A549 (cell line): ENCODE data around the gene GMDS. TPM values are rescaled to one million over a fixed set of nuclear protein-coding genes. Genes with fewer than 3 reads are reported as not detected.

Experiments
- ATAC-seq, 2 experiments: fragments of 200-7000 bp in 1 of 2; fragments of >200 bp in 1 of 2; cut with Nextera tagmentation in 1 of 2; cut with Tn5 transposase in 1 of 2; 3 replicates each; pipeline versions ENCODE4 v1.8.0 to v1.9.1; 2018 to 2020; ENCODE audit warnings: mild to moderate bottlenecking in 1 of 2, moderate library complexity in 1 of 2
- CTCF ChIA-PET: fragments of 300-600 bp; sonication (Branson Sonifier 250); formaldehyde crosslinking; extraction: SDS; loops from one replicate; lab custom pipeline; 2021; ENCODE audit warnings: antibody characterized with exemption, inconsistent platforms; lab: Yijun Ruan, JAX
- POLR2A ChIA-PET: fragments of 350-600 bp; formaldehyde crosslinking; extraction: SDS; loops from one replicate; lab custom pipeline; 2021; ENCODE audit warnings: antibody characterized with exemption, inconsistent platforms; lab: Yijun Ruan, JAX
- DNase-seq, 2 experiments: peaks; one replicate each; pipeline versions ENCODE4 v3.0.0 to v3.0.0-alpha.2; 2011 to 2016; ENCODE audit warnings: low read depth in 1 of 2, low spot score in 1 of 2
- FAIRE-seq: peaks from 2 replicates; lab custom pipeline; 2011; peaks lifted over from hg19 to GRCh38; lab: Jason Lieb, UNC
- H3K27ac ChIP-seq, 2 experiments: fragments of >200 bp; sonication (Bioruptor Twin); formaldehyde crosslinking; 3 replicates each; pipeline ENCODE4 v1.5.1; 2016 to 2017
- H3K4me1 ChIP-seq: fragments of >200 bp; sonication (Bioruptor Twin); formaldehyde crosslinking; 3 replicates; pipeline ENCODE4 v1.6.1; 2016
- H3K4me2 ChIP-seq: fragments of >200 bp; sonication (Bioruptor Twin); formaldehyde crosslinking; 3 replicates; pipeline ENCODE4 v1.6.1; 2016
- H3K4me3 ChIP-seq: fragments of >200 bp; sonication (Bioruptor Twin); formaldehyde crosslinking; 3 replicates; pipeline ENCODE4 v1.5.1; 2016
- H3K9me3 ChIP-seq: fragments of >200 bp; sonication (Bioruptor Twin); formaldehyde crosslinking; 3 replicates; pipeline ENCODE4 v1.6.1; 2016
- BCL3 ChIP-seq: fragments of >200 bp; sonication (Bioruptor Twin); formaldehyde crosslinking; IDR thresholded peaks from 3 replicates; pipeline ENCODE4 v1.6.1; 2016
- BHLHE40 ChIP-seq: IDR thresholded peaks from 2 replicates; pipeline ENCODE4 v1.6.1; 2012; ENCODE audit warnings: low read depth, low read length, inconsistent platforms
- CBX8 ChIP-seq: fragments of 200-600 bp; sonication (generic); IDR thresholded peaks from 2 replicates; pipeline ENCODE4 v1.6.1; 2016
- CHD2 ChIP-seq: fragments of 150-350 bp; IDR thresholded peaks from 2 replicates; pipeline ENCODE4 v1.6.1; 2014; ENCODE audit warnings: low read length; ENCODE audit not compliant: partially characterized antibody
- CHD4 ChIP-seq: fragments of 200-600 bp; sonication (generic); IDR thresholded peaks from 2 replicates; pipeline ENCODE4 v1.6.1; 2016; ENCODE audit warnings: antibody characterized with exemption, mild to moderate bottlenecking, borderline replicate concordance
- CTCF ChIP-seq: fragments of >200 bp; sonication (Bioruptor Twin); formaldehyde crosslinking; IDR thresholded peaks from 3 replicates; pipeline ENCODE4 v1.5.1; 2016
- ESRRA ChIP-seq: fragments of 150-350 bp; IDR thresholded peaks from 2 replicates; pipeline ENCODE4 v1.6.1; 2014; ENCODE audit warnings: mild to moderate bottlenecking, low read length, borderline replicate concordance
- HOXA7 ChIP-seq: fragments of 250-450 bp; sonication (Bioruptor Pico); IDR thresholded peaks from 2 replicates; pipeline ENCODE4 v1.5.0; 2020; ENCODE audit warnings: mild to moderate bottlenecking, moderate library complexity
- HOXB5 ChIP-seq: fragments of 250-450 bp; sonication (Bioruptor Pico); IDR thresholded peaks from 2 replicates; pipeline ENCODE4 v1.5.0; 2020; ENCODE audit warnings: mild to moderate bottlenecking, moderate library complexity
- JUN ChIP-seq, 2 experiments: fragments of >200 bp; sonication (Bioruptor Twin); formaldehyde crosslinking; IDR thresholded peaks; 2 replicates in 1 of 2; 3 replicates in 1 of 2; pipeline ENCODE4 v1.6.1; 2016 to 2017
- JUNB ChIP-seq: fragments of >200 bp; sonication (Bioruptor Twin); formaldehyde crosslinking; IDR thresholded peaks from 2 replicates; pipeline ENCODE4 v1.6.1; 2016
- KDM1A ChIP-seq: fragments of 200-600 bp; sonication (generic); IDR thresholded peaks from 2 replicates; pipeline ENCODE4 v1.6.1; 2016; ENCODE audit warnings: low read depth, mild to moderate bottlenecking
- MAX ChIP-seq: IDR thresholded peaks from 2 replicates; pipeline ENCODE4 v1.6.1; 2012
- NFE2L2 ChIP-seq: fragments of 150-350 bp; conservative IDR thresholded peaks from 2 replicates; pipeline ENCODE4 v1.6.1; 2014; ENCODE audit warnings: low read length
- NPAS2 ChIP-seq: fragments of 250-450 bp; sonication (Bioruptor Pico); IDR thresholded peaks from 2 replicates; pipeline ENCODE4 v1.8.0; 2022; ENCODE audit warnings: mild to moderate bottlenecking, moderate library complexity, borderline replicate concordance
- PBX3 ChIP-seq: IDR thresholded peaks from 2 replicates; pipeline ENCODE4 v1.6.1; 2012
- PHF8 ChIP-seq: fragments of 200-600 bp; sonication (generic); IDR thresholded peaks from 2 replicates; pipeline ENCODE4 v1.6.1; 2016; ENCODE audit warnings: low read depth, mild to moderate bottlenecking, antibody characterized with exemption, moderate library complexity, borderline replicate concordance
- REST ChIP-seq: fragments of 200-600 bp; sonication (generic); IDR thresholded peaks from 2 replicates; pipeline ENCODE4 v1.6.1; 2016; ENCODE audit warnings: antibody characterized with exemption, mild to moderate bottlenecking, moderate library complexity
- RNF2 ChIP-seq: fragments of 200-600 bp; sonication (generic); IDR thresholded peaks from 2 replicates; pipeline ENCODE4 v1.6.1; 2016; ENCODE audit warnings: low read depth, mild to moderate bottlenecking, antibody characterized with exemption, moderate library complexity, borderline replicate concordance
- SMC3 ChIP-seq: fragments of >200 bp; sonication (Bioruptor Twin); formaldehyde crosslinking; IDR thresholded peaks from 3 replicates; pipeline ENCODE4 v1.6.1; 2018; ENCODE audit warnings: inconsistent platforms
- WGBS: methylation state at CpG from one replicate; pipeline ENCODE4 v1.1.6; 2017; ENCODE audit errors: missing lambda C conversion rate; 5-methylcytosine and 5-hydroxymethylcytosine counted together
- polyA plus RNA-seq, 4 experiments: library from polyadenylated mRNA; depleted of rRNA in 3 of 4; stranded (reverse); fragments of >200 nt; fragmentation: RNase III in 1 of 4; extraction: RNeasy Plus Mini Kit Qiagen cat#74134 plus additional on column Dnase treatment in 1 of 4; gene quantifications; 2 replicates in 3 of 4; 3 replicates in 1 of 4; pipeline ENCODE4 v1.2.3, GENCODE V29; 2011 to 2017

Gene GMDS
- polyA plus RNA-seq, 2 of the 4 experiments (the other 2 are of a cell fraction) = 9.9 to 12.4 TPM

GRCh38 chr6:1665214-1665613, 580.2 kb downstream of the GMDS start:
- FAIRE-seq (no peak), DNase-seq (no peak), ATAC-seq (no peak)
- Histone ChIP-seq H3K4me1 (no peaks in the 10 kb centered on the region), H3K27ac (no peak overlapping the region), H3K4me3 (no peak overlapping the region), H3K4me2 (no peak overlapping the region), H3K9me3 (no peaks in the 10 kb centered on the region)
- no peak for TF ChIP-seq HOXA7 (CRISPR knock-in tag)
- TF ChIP-seq PBX3 = no peak
- no peak for TF ChIP-seq CHD4
- TF ChIP-seq BCL3 = no peak
- TF ChIP-seq SMC3 = no peak
- TF ChIP-seq KDM1A = no peak
- no peak for TF ChIP-seq REST
- TF ChIP-seq CHD2 = no peak
- no peak for TF ChIP-seq BHLHE40
- no peak for TF ChIP-seq NFE2L2
- TF ChIP-seq RNF2 = no peak
- no peak for TF ChIP-seq JUN (IDR thresholded peaks at IDR 0.05)
- TF ChIP-seq JUNB = no peak
- TF ChIP-seq CBX8 = no peak
- no peak for TF ChIP-seq CTCF
- no peak for TF ChIP-seq NPAS2 (CRISPR knock-in tag)
- TF ChIP-seq MAX = no peak
- no peak for TF ChIP-seq PHF8
- no peak for TF ChIP-seq HOXB5 (CRISPR knock-in tag)
- WGBS = 31% methylated on average over 2 of the region's 2 CpGs
- ChIA-PET CTCF (no interaction called here), POLR2A (no interaction called here)

GRCh38 chr6:1664329-1664728, 581.1 kb downstream of the GMDS start:
- no peaks in the 10 kb centered on the region for H3K4me1 ChIP-seq
- no peak for TF ChIP-seq ESRRA
- no peak for TF ChIP-seq REST
- no peak for TF ChIP-seq CHD2
- TF ChIP-seq, all 56 proteins: peak for 0
- Histone ChIP-seq H3K27ac (no peak overlapping the region), H3K4me3 (no peak overlapping the region), H3K4me2 (no peak overlapping the region), H3K9me3 (no peaks in the 10 kb centered on the region)
- POLR2A ChIA-PET = no interaction called here
- 75% methylated on average over 6 of the region's 6 CpGs for WGBS
- DNase-seq (no peak), FAIRE-seq (no peak), ATAC-seq (no peak)
- CTCF ChIA-PET = no interaction called here
